Endothelial cell of umbilical vein (primary cell): ENCODE data around the gene SOHLH1. TPM values are rescaled to one million over a fixed set of nuclear protein-coding genes. Genes with fewer than 3 reads are reported as not detected.

Experiments
- BruUV-seq: library from RNA; stranded (reverse); fragments of 400-500 nt; replicated peaks from 2 replicates; lab custom pipeline; 2021; lab: Mats Ljungman, UMichigan
- CTCF ChIA-PET: fragments of 300-600, 350-600 bp; sonication (Branson Sonifier 250); formaldehyde crosslinking; loops from one replicate; lab custom pipeline; 2021; ENCODE audit warnings: antibody characterized with exemption, inconsistent platforms; lab: Charles Lee
- POLR2A ChIA-PET: fragments of 300-600, 350-600 bp; sonication (Branson Sonifier 250); formaldehyde crosslinking; loops from one replicate; lab custom pipeline; 2021; ENCODE audit warnings: antibody characterized with exemption, inconsistent platforms; lab: Charles Lee
- DNase-seq: peaks from one replicate; pipeline ENCODE4 v3.0.0-alpha.2; 2011; ENCODE audit warnings: low read depth, low spot score
- FAIRE-seq: peaks from 2 replicates; lab custom pipeline; 2011; peaks lifted over from hg19 to GRCh38; lab: Jason Lieb, UNC
- H2AFZ ChIP-seq: 2 replicates; pipeline ENCODE4 v1.6.0; 2012; ENCODE audit warnings: low read depth, low read length, control low read depth, inconsistent platforms
- H3K27ac ChIP-seq: 2 replicates; pipeline ENCODE4 v1.5.1; 2011; ENCODE audit warnings: low read depth, mild to moderate bottlenecking, control low read depth, low read length, moderate library complexity; ENCODE audit not compliant: insufficient read depth
- H3K27me3 ChIP-seq, 2 experiments: 2 replicates each; pipeline versions ENCODE4 v1.6.0 to v1.6.1; 2011; ENCODE audit warnings: low read length in 2 of 2, mixed read lengths in 1 of 2; ENCODE audit not compliant: control insufficient read depth in 2 of 2, insufficient read depth in 2 of 2
- H3K36me3 ChIP-seq, 2 experiments: 2 replicates in 1 of 2; 3 replicates in 1 of 2; pipeline ENCODE4 v1.5.1; 2011; ENCODE audit warnings: low read length in 2 of 2, mild to moderate bottlenecking in 1 of 2, moderate library complexity in 1 of 2; ENCODE audit not compliant: control insufficient read depth in 2 of 2, insufficient read depth in 2 of 2; ENCODE audit errors: extremely low read depth in 1 of 2
- H3K4me1 ChIP-seq: 3 replicates; pipeline ENCODE4 v1.5.1; 2011; ENCODE audit warnings: mild to moderate bottlenecking, low read length; ENCODE audit not compliant: control insufficient read depth, insufficient read depth; ENCODE audit errors: extremely low read depth
- H3K4me2 ChIP-seq: 2 replicates; pipeline ENCODE4 v1.6.1; 2011; ENCODE audit warnings: low read length, control low read depth, mixed read lengths; ENCODE audit not compliant: insufficient read depth
- H3K4me3 ChIP-seq, 3 experiments: fragments of 200-600 bp in 1 of 3; sonication (generic), shearing (Covaris generic) in 1 of 3; replicated peaks in 1 of 3; 2 replicates each; pipeline ENCODE4 v1.5.1; 2011 to 2016; ENCODE audit warnings: control low read depth in 3 of 3, low read length in 3 of 3, mild to moderate bottlenecking in 2 of 3, inconsistent platforms in 1 of 3, low read depth in 1 of 3, moderate library complexity in 1 of 3; ENCODE audit not compliant: insufficient read depth in 1 of 3
- H3K79me2 ChIP-seq: 2 replicates; pipeline ENCODE4 v1.6.0; 2012; ENCODE audit warnings: low read length, inconsistent platforms; ENCODE audit not compliant: control insufficient read depth, insufficient read depth
- H3K9ac ChIP-seq: replicated peaks from 2 replicates; pipeline ENCODE3; 2011; ENCODE audit warnings: low read length, control low read depth; ENCODE audit not compliant: insufficient read depth; ENCODE audit errors: extremely low read depth
- H3K9me1 ChIP-seq: replicated peaks from 3 replicates; pipeline ENCODE4 v1.6.0; 2011; ENCODE audit warnings: mild to moderate bottlenecking, low read length; ENCODE audit not compliant: control insufficient read depth, insufficient read depth; ENCODE audit errors: extremely low read depth
- H3K9me3 ChIP-seq: replicated peaks from 2 replicates; pipeline ENCODE4 v1.5.1; 2012; ENCODE audit warnings: low read length, inconsistent platforms; ENCODE audit not compliant: control insufficient read depth, insufficient read depth
- H4K20me1 ChIP-seq: replicated peaks from 2 replicates; pipeline ENCODE3; 2011; ENCODE audit warnings: mild to moderate bottlenecking, low read length; ENCODE audit not compliant: control insufficient read depth, insufficient read depth; ENCODE audit errors: extremely low read depth
- CTCF ChIP-seq, 2 donors: IDR thresholded peaks; 1 replicate in 1 of 2; 2 replicates in 1 of 2; pipeline ENCODE4 v1.5.1; 2011; ENCODE audit warnings: low read length in 2 of 2, mild to moderate bottlenecking in 2 of 2, moderate library complexity in 2 of 2, control low read depth in 1 of 2, inconsistent platforms in 1 of 2, low read depth in 1 of 2; ENCODE audit not compliant: insufficient read depth in 1 of 2; ENCODE audit errors: extremely low read depth in 1 of 2
- EZH2 ChIP-seq: IDR thresholded peaks from 2 replicates; pipeline ENCODE4 v1.6.1; 2012; ENCODE audit warnings: borderline replicate concordance, low read depth, mild to moderate bottlenecking, moderate library complexity, low read length, inconsistent platforms; ENCODE audit not compliant: severe bottlenecking
- FOS ChIP-seq: IDR thresholded peaks from 2 replicates; pipeline ENCODE4 v1.6.1; 2011; ENCODE audit warnings: mild to moderate bottlenecking, low read length, moderate library complexity, borderline replicate concordance; ENCODE audit not compliant: insufficient read depth
- GATA2 ChIP-seq: IDR thresholded peaks from 2 replicates; pipeline ENCODE4 v1.7.0; 2011; ENCODE audit warnings: low read depth, mild to moderate bottlenecking, moderate library complexity, mixed read lengths, low read length; ENCODE audit not compliant: insufficient read length, insufficient read depth
- JUN ChIP-seq: IDR thresholded peaks from 2 replicates; pipeline ENCODE4 v1.6.1; 2011; ENCODE audit warnings: borderline replicate concordance, low read depth; ENCODE audit not compliant: insufficient read length, insufficient read depth
- MYC ChIP-seq: IDR thresholded peaks from one replicate; pipeline ENCODE4 v1.6.1; 2011; ENCODE audit warnings: mild to moderate bottlenecking, low read depth, low read length
- POLR2A ChIP-seq: IDR thresholded peaks from 2 replicates; pipeline ENCODE4 v1.6.1; 2012; ENCODE audit warnings: low read depth, mild to moderate bottlenecking, control low read depth, low read length
- POLR2AphosphoS5 ChIP-seq: IDR thresholded peaks from 2 replicates; pipeline ENCODE4 v1.6.1; 2012; ENCODE audit warnings: low read depth, mild to moderate bottlenecking, control low read depth, low read length, moderate library complexity; ENCODE audit not compliant: insufficient read depth
- dilution Hi-C: fragments of 300-500 bp; cut with MboI; formaldehyde crosslinking; loops from one replicate; pipeline ENCODE4 v1.15.0; 2019; ENCODE audit warnings: low sequenced_read_pairs; ENCODE audit not compliant: extremely low pct_ligation_motif_present
- intact Hi-C: fragments of 100-400 bp; cut with micrococcal nuclease; formaldehyde crosslinking; loops from one replicate; pipeline ENCODE4 v1.10.0; 2022
- polyA plus RNA-seq, 4 experiments: library from polyadenylated mRNA; depleted of rRNA in 3 of 4; stranded (reverse) in 3 of 4; unstranded in 1 of 4; fragments of >200 nt; gene quantifications; 2 replicates each; pipeline versions ENCODE4 v1.2.1 to v1.2.3, GENCODE V29; 2011 to 2012; ENCODE audit warnings: missing spikeins in 1 of 4
- total RNA-seq: library from RNA; stranded (reverse); gene quantifications from 2 replicates; pipeline ENCODE4 v1.2.3, GENCODE V29; 2021
- TF ChIP-seq, protein P1 (sequence below): IDR thresholded peaks from 2 replicates; pipeline ENCODE4 v1.6.1; 2011; ENCODE audit not compliant: insufficient read depth, insufficient read length

SOHLH1 gene
- total and polyA plus RNA-seq, 2 donors (not counting 3 experiments of a cell fraction or from before 2014, with no cell fraction given), result not detected

DNA sequence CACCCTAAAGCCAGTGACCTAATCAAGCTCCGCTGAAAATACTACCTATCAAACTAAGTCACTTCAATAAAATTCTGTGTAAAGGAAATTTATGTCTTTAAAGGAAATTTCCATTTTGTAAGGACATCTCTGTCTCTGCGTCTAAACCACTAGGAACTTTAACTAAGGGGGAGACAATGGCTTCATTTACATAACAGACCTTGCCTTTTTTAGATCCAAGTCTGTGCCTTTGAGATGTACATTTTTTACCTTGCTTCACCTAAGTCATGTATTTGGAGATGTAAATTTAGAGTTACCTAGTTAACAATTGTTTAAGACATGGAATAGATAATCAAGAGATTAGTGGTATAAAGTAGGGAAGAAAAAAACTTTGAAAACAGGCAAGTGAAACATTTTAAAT lies 49.8 kb downstream of the SOHLH1 start:
- H3K4me2 ChIP-seq, result no peak overlapping the region
- no TSS peak for BruUV-seq
- no peaks in the 10 kb centered on the region for H4K20me1 ChIP-seq
- dilution Hi-C loops (no loop called here), intact Hi-C loops (no loop called here)
- CTCF ChIA-PET, result interaction anchor here (0.9 kb wide), 1 partner anchor 33 kb away, joined by 3 read pairs; no protein-coding TSS in a partner anchor
- H3K27me3 ChIP-seq, result no peaks in the 10 kb centered on the region
- no peak for FAIRE-seq
- H3K9me1 ChIP-seq, result no peaks in the 10 kb centered on the region
- H3K9ac ChIP-seq, result no peak overlapping the region
- POLR2A ChIA-PET, result no interaction called here
- no peaks in the 10 kb centered on the region for H3K9me3 ChIP-seq
- no peaks in the 10 kb centered on the region for H3K36me3 ChIP-seq
- DNase-seq, result no peak
- TF ChIP-seq POLR2A, result no peak
- TF ChIP-seq POLR2AphosphoS5, result no peak
- TF ChIP-seq, protein P1, sequence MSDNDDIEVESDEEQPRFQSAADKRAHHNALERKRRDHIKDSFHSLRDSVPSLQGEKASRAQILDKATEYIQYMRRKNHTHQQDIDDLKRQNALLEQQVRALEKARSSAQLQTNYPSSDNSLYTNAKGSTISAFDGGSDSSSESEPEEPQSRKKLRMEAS, result no peak
- no peak for TF ChIP-seq CTCF (IDR thresholded peaks at IDR 0.05; ENCODE audit: extremely low read depth in 1 of 2, insufficient read depth in 1 of 2, low read depth in 1 of 2, low read length in 2 of 2)
- TF ChIP-seq JUN, result no peak
- TF ChIP-seq MYC, result no peak
- no peak for TF ChIP-seq EZH2
- TF ChIP-seq FOS, result no peak
- no peak for TF ChIP-seq GATA2
- H2AFZ ChIP-seq, result no peak overlapping the region
- H3K79me2 ChIP-seq, result no peaks in the 10 kb centered on the region
- no peak overlapping the region for H3K4me3 ChIP-seq
- H3K4me1 ChIP-seq, result no peaks in the 10 kb centered on the region
- H3K27ac ChIP-seq, result no peak overlapping the region
